Fibroblast of the aortic adventitia (primary cell): ENCODE measurements around the gene ZNF512B. TPM values are rescaled to one million over a fixed set of nuclear protein-coding genes. Genes with fewer than 3 reads are reported as not detected.
A peak's percentile ranks its signal among the peaks of the same experiment; 100 is the strongest.

Experiments used
- DNase-seq: peaks from one replicate; pipeline ENCODE4 v3.0.0-alpha.2; 2010; ENCODE audit warnings: low read depth
- H3K4me3 ChIP-seq: 2 replicates; pipeline ENCODE4 v1.5.1; 2011; ENCODE audit warnings: low read depth, mild to moderate bottlenecking, control low read depth, low read length, moderate library complexity
- CTCF ChIP-seq: IDR thresholded peaks from 2 replicates; pipeline ENCODE4 v1.5.1; 2011; ENCODE audit warnings: mild to moderate bottlenecking, low read length, control low read depth, inconsistent platforms; ENCODE audit not compliant: insufficient read depth
- small RNA-seq: library from RNA; depleted of rRNA; stranded (forward); fragments of <200 nt; gene quantifications from one replicate; pipeline ENCODE3, GENCODE V24; 2012
- total RNA-seq: library from RNA; depleted of rRNA; stranded (reverse); fragments of >200 nt; gene quantifications from 2 replicates; pipeline ENCODE4 v1.2.3, GENCODE V29; 2012; ENCODE audit warnings: low replicate concordance

The ZNF512B gene
- total RNA-seq, 1 donor, result 12.3 TPM

DNA sequence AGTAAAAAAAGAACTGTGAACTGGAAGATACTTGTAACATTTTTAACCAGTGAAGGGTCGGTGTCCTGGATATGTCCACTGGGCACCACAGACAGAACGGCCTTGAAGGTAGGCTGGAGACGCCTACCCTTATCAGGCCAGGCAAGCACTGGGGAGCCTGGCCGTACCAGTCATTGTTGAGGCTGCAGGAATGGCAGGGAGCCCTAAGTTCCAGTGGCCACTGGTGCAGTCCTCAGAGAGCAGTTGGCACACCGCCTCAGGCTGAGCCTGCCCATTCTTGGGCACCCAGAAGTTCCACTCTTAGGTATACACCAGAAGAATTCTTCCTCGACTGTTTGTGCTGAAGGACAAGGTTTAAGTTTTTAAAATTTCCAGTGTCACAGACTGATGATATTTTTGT lies 54.3 kb downstream of the ZNF512B start:
- DNase-seq, result no peak
- TF ChIP-seq CTCF, result no peak
- H3K4me3 ChIP-seq, result no peak overlapping the region

DNA sequence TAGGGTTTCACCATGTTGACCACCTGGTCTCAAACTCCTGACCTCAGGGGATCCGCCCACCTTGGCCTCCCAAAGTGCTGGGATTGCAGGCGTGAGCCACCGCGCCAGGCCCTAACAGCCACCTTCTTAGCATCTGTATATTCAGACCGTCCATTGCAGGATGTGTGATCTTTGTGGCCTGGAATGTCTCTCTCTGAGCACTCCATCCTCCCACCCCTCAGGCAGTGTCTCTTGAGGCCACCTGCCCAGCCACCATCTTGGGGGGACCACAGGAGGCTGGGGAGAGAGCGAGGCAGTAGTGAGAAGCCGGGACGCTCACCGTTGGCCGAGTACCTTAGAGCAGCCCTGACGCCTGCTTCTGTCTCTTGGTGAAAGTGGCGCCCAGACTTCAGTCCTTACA lies 56.0 kb downstream of the ZNF512B start:
- H3K4me3 ChIP-seq, result no peak overlapping the region
- no peak for TF ChIP-seq CTCF
- no peak for DNase-seq

GRCh38 chr20:63911176-63911575 lies 58.6 kb downstream of the ZNF512B start:
- H3K4me3 ChIP-seq, result no peak overlapping the region
- peak; percentile 53 for DNase-seq
- TF ChIP-seq CTCF, result no peak

GRCh38 chr20:63908008-63908682 lies 61.6 kb downstream of the ZNF512B start:
- H3K4me3 ChIP-seq, result no peak overlapping the region
- DNase-seq, result no peak
- no peak for TF ChIP-seq CTCF

Small RNA genes lying within 50 kb of the gene (small RNA-seq; reads per million reads assigned to genes)
- gene MIR647, result not detected
- not detected for gene MIR941-2
- not detected for gene MIR941-4
- gene MIR941-5, result not detected
- gene RNU1-134P, result 3.9 reads per million, percentile 85 among the genes with 10 or more reads in this experiment

Other genes with a start within 250 kb of the ZNF512B start
- gene LIME1, start 233.3 kb downstream of the ZNF512B start, total RNA-seq, result 1.7 and 2.1 TPM in 2 replicates
- 31.9 and 39.2 TPM in 2 replicates for gene SLC2A4RG, start 230.2 kb downstream of the ZNF512B start, total RNA-seq
- gene ZBTB46, start 138.7 kb downstream of the ZNF512B start, total RNA-seq, result 1.1 and 2.9 TPM in 2 replicates
- gene ABHD16B, start 108.4 kb downstream of the ZNF512B start, total RNA-seq, result not detected in 2 replicates
- gene TPD52L2, start 104.7 kb downstream of the ZNF512B start, total RNA-seq, result 100 and 136 TPM in 2 replicates
- 30.9 and 33.9 TPM in 2 replicates for gene DNAJC5, start 74.8 kb downstream of the ZNF512B start, total RNA-seq
- 4.0 and 16.0 TPM in 2 replicates for gene UCKL1, start 13.5 kb downstream of the ZNF512B start, total RNA-seq
- gene SAMD10, start 9.7 kb upstream of the ZNF512B start, total RNA-seq, result 0.16 and 2.3 TPM in 2 replicates
- 55.4 and 120 TPM in 2 replicates for gene PRPF6, start 11.2 kb upstream of the ZNF512B start, total RNA-seq
- 1.6 and 2.1 TPM in 2 replicates for gene C20orf204, start 66.3 kb upstream of the ZNF512B start, total RNA-seq
- gene SOX18, start 79.7 kb upstream of the ZNF512B start, total RNA-seq, result 0.57 TPM in 1 of 2 replicates, not detected in the other
- 23.5 and 59.4 TPM in 2 replicates for gene TCEA2, start 93.3 kb upstream of the ZNF512B start, total RNA-seq
- 4.8 and 9.8 TPM in 2 replicates for gene RGS19, start 109.6 kb upstream of the ZNF512B start, total RNA-seq
- gene OPRL1, start 110.2 kb upstream of the ZNF512B start, total RNA-seq, result 0.63 and 1.3 TPM in 2 replicates
- gene LKAAEAR1, start 114.5 kb upstream of the ZNF512B start, total RNA-seq, result 0.36 TPM in 1 of 2 replicates, not detected in the other
- gene NPBWR2, start 137.6 kb upstream of the ZNF512B start, total RNA-seq, result not detected in 2 replicates
- not detected in 2 replicates for gene MYT1, start 194.5 kb upstream of the ZNF512B start, total RNA-seq